IMR-90 (cell line): ENCODE measurements around the gene SRGAP3.

Experiments
- BHLHE40 ChIP-seq: fragments of 150-350 bp; IDR thresholded peaks from 2 replicates; pipeline ENCODE4 v1.6.1; 2016; ENCODE audit warnings: mild to moderate bottlenecking, low read depth, low read length
- CHD1 ChIP-seq: IDR thresholded peaks from 2 replicates; pipeline ENCODE4 v1.6.1; 2012; ENCODE audit warnings: low read depth, low read length, improper control_type of control experiment
- FOS ChIP-seq: fragments of 150-350 bp; IDR thresholded peaks from 2 replicates; pipeline ENCODE4 v1.6.1; 2016; ENCODE audit warnings: low read depth, low read length
- MAZ ChIP-seq: IDR thresholded peaks from 2 replicates; pipeline ENCODE4 v1.6.1; 2012; ENCODE audit warnings: low read depth, mild to moderate bottlenecking, low read length, improper control_type of control experiment, moderate library complexity, borderline replicate concordance
- MXI1 ChIP-seq: IDR thresholded peaks from 2 replicates; pipeline ENCODE4 v1.6.1; 2012; ENCODE audit warnings: low read depth, mild to moderate bottlenecking, low read length, moderate library complexity, borderline replicate concordance
- NFE2L2 ChIP-seq: fragments of 150-350 bp; IDR thresholded peaks from 2 replicates; pipeline ENCODE4 v1.6.1; 2016; ENCODE audit warnings: low read depth, mild to moderate bottlenecking, low read length
- POLR2A ChIP-seq: IDR thresholded peaks from 2 replicates; pipeline ENCODE4 v1.6.1; 2012; ENCODE audit warnings: mild to moderate bottlenecking, low read depth, low read length
- RAD21 ChIP-seq: IDR thresholded peaks from 2 replicates; pipeline ENCODE4 v1.6.1; 2012; ENCODE audit warnings: low read length, improper control_type of control experiment
- RCOR1 ChIP-seq: IDR thresholded peaks from 2 replicates; pipeline ENCODE4 v1.6.1; 2012; ENCODE audit warnings: mild to moderate bottlenecking, low read length, improper control_type of control experiment; ENCODE audit not compliant: insufficient replicate concordance
- RFX5 ChIP-seq: IDR thresholded peaks from 2 replicates; pipeline ENCODE4 v1.8.0; 2012; ENCODE audit warnings: low read depth, mild to moderate bottlenecking, low read length, moderate library complexity
- SMC3 ChIP-seq: fragments of 150-350 bp; IDR thresholded peaks from 2 replicates; pipeline ENCODE4 v1.6.1; 2016; ENCODE audit warnings: low read depth, mild to moderate bottlenecking, antibody characterized with exemption, low read length, moderate library complexity
- TF ChIP-seq, protein P1 (sequence below): conservative IDR thresholded peaks from 2 replicates; pipeline ENCODE4 v1.5.1; 2012; ENCODE audit warnings: mild to moderate bottlenecking, low read depth, low read length, improper control_type of control experiment
- TF ChIP-seq, protein P2 (sequence below): fragments of 150-350 bp; IDR thresholded peaks from 2 replicates; pipeline ENCODE4 v1.6.1; 2016; ENCODE audit warnings: low read depth, mild to moderate bottlenecking, low read length, moderate library complexity, borderline replicate concordance
- TF ChIP-seq, protein P3 (sequence below): fragments of 150-350 bp; IDR thresholded peaks from 2 replicates; pipeline ENCODE4 v1.6.1; 2017; ENCODE audit warnings: mild to moderate bottlenecking, antibody characterized with exemption, low read length, low read depth

DNA sequence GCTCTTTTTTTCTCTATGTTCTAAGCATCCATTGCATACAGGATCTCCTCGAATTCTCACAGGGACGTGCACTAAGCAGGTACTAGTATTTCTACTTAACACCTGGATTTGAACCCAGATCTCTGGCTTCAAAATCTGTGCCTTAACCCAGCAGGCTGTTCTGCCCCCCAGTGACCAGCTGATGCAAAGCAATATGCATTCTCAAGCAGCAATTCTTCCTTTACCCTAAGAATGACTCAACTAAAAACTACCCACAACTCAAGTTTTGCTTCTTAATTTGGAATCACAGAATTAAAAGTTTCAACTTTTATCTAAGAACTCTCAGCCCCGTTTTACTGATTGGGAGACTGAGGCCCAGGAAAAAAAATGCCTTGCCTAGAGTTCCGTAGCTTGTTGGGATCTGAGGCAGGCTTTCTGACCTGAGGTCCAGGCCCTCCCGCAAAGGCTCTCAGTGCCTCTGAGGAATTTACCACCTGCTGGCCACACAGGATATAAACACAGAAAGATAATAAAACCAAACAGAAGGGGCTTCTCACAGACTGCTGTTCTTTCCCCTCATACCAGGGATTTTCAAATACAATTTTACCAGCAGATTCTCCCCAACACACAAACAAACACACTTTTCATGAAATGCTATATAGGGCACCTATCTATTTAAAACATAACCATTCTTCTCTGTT lies 170.7 kb downstream of the SRGAP3 start:
- TF ChIP-seq RCOR1 (no peak), POLR2A (no peak), FOS (no peak), RAD21 (no peak), RFX5 (no peak), CHD1 (no peak), SMC3 (no peak), BHLHE40 (no peak), MAZ (no peak), MXI1 (no peak), NFE2L2 (no peak)
- TF ChIP-seq, protein P1, sequence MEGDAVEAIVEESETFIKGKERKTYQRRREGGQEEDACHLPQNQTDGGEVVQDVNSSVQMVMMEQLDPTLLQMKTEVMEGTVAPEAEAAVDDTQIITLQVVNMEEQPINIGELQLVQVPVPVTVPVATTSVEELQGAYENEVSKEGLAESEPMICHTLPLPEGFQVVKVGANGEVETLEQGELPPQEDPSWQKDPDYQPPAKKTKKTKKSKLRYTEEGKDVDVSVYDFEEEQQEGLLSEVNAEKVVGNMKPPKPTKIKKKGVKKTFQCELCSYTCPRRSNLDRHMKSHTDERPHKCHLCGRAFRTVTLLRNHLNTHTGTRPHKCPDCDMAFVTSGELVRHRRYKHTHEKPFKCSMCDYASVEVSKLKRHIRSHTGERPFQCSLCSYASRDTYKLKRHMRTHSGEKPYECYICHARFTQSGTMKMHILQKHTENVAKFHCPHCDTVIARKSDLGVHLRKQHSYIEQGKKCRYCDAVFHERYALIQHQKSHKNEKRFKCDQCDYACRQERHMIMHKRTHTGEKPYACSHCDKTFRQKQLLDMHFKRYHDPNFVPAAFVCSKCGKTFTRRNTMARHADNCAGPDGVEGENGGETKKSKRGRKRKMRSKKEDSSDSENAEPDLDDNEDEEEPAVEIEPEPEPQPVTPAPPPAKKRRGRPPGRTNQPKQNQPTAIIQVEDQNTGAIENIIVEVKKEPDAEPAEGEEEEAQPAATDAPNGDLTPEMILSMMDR = no peak
- TF ChIP-seq, protein P2, sequence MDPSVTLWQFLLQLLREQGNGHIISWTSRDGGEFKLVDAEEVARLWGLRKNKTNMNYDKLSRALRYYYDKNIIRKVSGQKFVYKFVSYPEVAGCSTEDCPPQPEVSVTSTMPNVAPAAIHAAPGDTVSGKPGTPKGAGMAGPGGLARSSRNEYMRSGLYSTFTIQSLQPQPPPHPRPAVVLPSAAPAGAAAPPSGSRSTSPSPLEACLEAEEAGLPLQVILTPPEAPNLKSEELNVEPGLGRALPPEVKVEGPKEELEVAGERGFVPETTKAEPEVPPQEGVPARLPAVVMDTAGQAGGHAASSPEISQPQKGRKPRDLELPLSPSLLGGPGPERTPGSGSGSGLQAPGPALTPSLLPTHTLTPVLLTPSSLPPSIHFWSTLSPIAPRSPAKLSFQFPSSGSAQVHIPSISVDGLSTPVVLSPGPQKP = no peak
- TF ChIP-seq, protein P3, sequence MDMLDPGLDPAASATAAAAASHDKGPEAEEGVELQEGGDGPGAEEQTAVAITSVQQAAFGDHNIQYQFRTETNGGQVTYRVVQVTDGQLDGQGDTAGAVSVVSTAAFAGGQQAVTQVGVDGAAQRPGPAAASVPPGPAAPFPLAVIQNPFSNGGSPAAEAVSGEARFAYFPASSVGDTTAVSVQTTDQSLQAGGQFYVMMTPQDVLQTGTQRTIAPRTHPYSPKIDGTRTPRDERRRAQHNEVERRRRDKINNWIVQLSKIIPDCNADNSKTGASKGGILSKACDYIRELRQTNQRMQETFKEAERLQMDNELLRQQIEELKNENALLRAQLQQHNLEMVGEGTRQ = no peak
